GM12878 (cell line): ENCODE results near the gene NFYB. TPM values are rescaled to one million over a fixed set of nuclear protein-coding genes. Genes with fewer than 3 reads are reported as not detected.

Experiments used
- ATAC-seq: fragments of 200-7000 bp; cut with Tn5 transposase; 3 replicates; pipeline ENCODE4 v1.9.1; 2020; ENCODE audit warnings: mild to moderate bottlenecking, moderate library complexity
- BruUV-seq: library from RNA; stranded (reverse); fragments of 400-500 nt; replicated peaks from 2 replicates; lab custom pipeline; 2021; lab: Mats Ljungman, UMichigan
- CTCF ChIA-PET: fragments of 300-600 bp; sonication (Branson Sonifier 250); formaldehyde crosslinking; extraction: SDS; loops from one replicate; lab custom pipeline; 2021; ENCODE audit warnings: inconsistent platforms; lab: Yijun Ruan, JAX
- POLR2A ChIA-PET: fragments of 350-600 bp; formaldehyde crosslinking; extraction: SDS; loops from one replicate; lab custom pipeline; 2021; ENCODE audit warnings: inconsistent platforms; lab: Charles Lee
- RAD21 ChIA-PET: fragments of 300-600 bp; sonication (Branson Sonifier 250); formaldehyde crosslinking; loops from one replicate; lab custom pipeline; 2023; ENCODE audit warnings: antibody characterized with exemption; ENCODE audit not compliant: unreplicated experiment; lab: Charles Lee
- SMC1A ChIA-PET: fragments of 300-600 bp; sonication (Branson Sonifier 250); formaldehyde crosslinking; loops from one replicate; lab custom pipeline; 2023; ENCODE audit not compliant: unreplicated experiment, uncharacterized antibody; lab: Charles Lee
- DNase-seq: peaks from one replicate; pipeline ENCODE4 v3.0.0-alpha.2; 2011; ENCODE audit warnings: low read depth, low spot score
- FAIRE-seq: peaks from 3 replicates; lab custom pipeline; 2011; peaks lifted over from hg19 to GRCh38; lab: Jason Lieb, UNC
- H2AFZ ChIP-seq: 2 replicates; pipeline ENCODE4 v1.6.0; 2011; ENCODE audit warnings: low read depth, low read length, control low read depth; ENCODE audit not compliant: control insufficient read depth
- H3K27ac ChIP-seq: 2 replicates; pipeline ENCODE4 v1.5.1; 2011; ENCODE audit warnings: control low read depth; ENCODE audit not compliant: control insufficient read depth, insufficient read depth
- H3K27me3 ChIP-seq, 2 experiments: replicated peaks in 1 of 2; 2 replicates each; pipeline versions ENCODE4 v1.6.0 to v1.6.1; 2011; ENCODE audit warnings: low read length in 1 of 2; ENCODE audit not compliant: control insufficient read depth in 2 of 2, insufficient read depth in 2 of 2
- H3K36me3 ChIP-seq, 2 experiments: 2 replicates each; pipeline ENCODE4 v1.5.1; 2011; ENCODE audit warnings: low read length in 1 of 2; ENCODE audit not compliant: control insufficient read depth in 2 of 2, insufficient read depth in 2 of 2
- H3K4me1 ChIP-seq: 2 replicates; pipeline ENCODE4 v1.6.1; 2011; ENCODE audit warnings: mild to moderate bottlenecking, low read length, moderate library complexity, mixed read lengths; ENCODE audit not compliant: control insufficient read depth, insufficient read depth
- H3K4me2 ChIP-seq: 2 replicates; pipeline ENCODE4 v1.6.0; 2011; ENCODE audit warnings: control low read depth; ENCODE audit not compliant: control insufficient read depth, insufficient read depth
- H3K4me3 ChIP-seq: fragments of 200-600 bp; sonication (generic); 2 replicates; pipeline ENCODE4 v1.5.1; 2016
- H3K79me2 ChIP-seq: 2 replicates; pipeline ENCODE4 v1.6.0; 2011; ENCODE audit warnings: low read length; ENCODE audit not compliant: control insufficient read depth, insufficient read depth
- H3K9ac ChIP-seq: 2 replicates; pipeline ENCODE4 v1.8.0; 2011; ENCODE audit warnings: low read length, control low read depth, mixed read lengths; ENCODE audit not compliant: control insufficient read depth, insufficient read depth
- H3K9me3 ChIP-seq: replicated peaks from 3 replicates; pipeline ENCODE4 v1.5.1; 2011; ENCODE audit warnings: mild to moderate bottlenecking, low read length; ENCODE audit not compliant: control insufficient read depth, insufficient read depth
- H4K20me1 ChIP-seq: 2 replicates; pipeline ENCODE4 v1.6.0; 2011; ENCODE audit not compliant: control insufficient read depth, insufficient read depth
- BHLHE40 ChIP-seq, 2 experiments: fragments of 450-650 bp in 1 of 2; IDR thresholded peaks; 2 replicates each; pipeline ENCODE4 v1.6.1; 2011 to 2017; ENCODE audit warnings: low read depth in 2 of 2, borderline replicate concordance in 1 of 2, improper control_type of control experiment in 1 of 2, low read length in 1 of 2, mild to moderate bottlenecking in 1 of 2
- CBFB ChIP-seq: IDR thresholded peaks from 2 replicates; pipeline ENCODE4 v1.6.1; 2016; ENCODE audit warnings: antibody characterized with exemption, low read depth
- CBX3 ChIP-seq: fragments of 200-600 bp; sonication (generic); IDR thresholded peaks from 2 replicates; pipeline ENCODE4 v1.6.1; 2016; ENCODE audit warnings: low read depth, borderline replicate concordance
- CEBPB ChIP-seq, 2 experiments: fragments of 150-350 bp in 1 of 2; IDR thresholded peaks; 2 replicates each; pipeline ENCODE4 v1.6.1; 2012 to 2014; ENCODE audit warnings: low read depth in 2 of 2, low read length in 2 of 2, borderline replicate concordance in 1 of 2, inconsistent platforms in 1 of 2
- KLF5 ChIP-seq: fragments of 450-650 bp; IDR thresholded peaks from 2 replicates; pipeline ENCODE4 v1.6.1; 2014; ENCODE audit warnings: mild to moderate bottlenecking; ENCODE audit not compliant: partially characterized antibody
- MXI1 ChIP-seq: fragments of 150-350 bp; IDR thresholded peaks from 2 replicates; pipeline ENCODE4 v1.6.1; 2011; ENCODE audit warnings: low read depth, mild to moderate bottlenecking, inconsistent platforms, low read length, improper control_type of control experiment
- POU2F2 ChIP-seq: IDR thresholded peaks from 3 replicates; pipeline ENCODE4 v1.6.1; 2011; ENCODE audit warnings: low read depth, mild to moderate bottlenecking, low read length, borderline replicate concordance
- RUNX3 ChIP-seq: IDR thresholded peaks from 2 replicates; pipeline ENCODE4 v1.6.1; 2012; ENCODE audit warnings: low read length, inconsistent platforms
- TARDBP ChIP-seq: IDR thresholded peaks from 2 replicates; pipeline ENCODE4 v1.6.1; 2016; ENCODE audit warnings: borderline replicate concordance
- WRNIP1 ChIP-seq: IDR thresholded peaks from 2 replicates; pipeline ENCODE4 v1.6.1; 2011; ENCODE audit warnings: low read depth, low read length, improper control_type of control experiment, borderline replicate concordance
- ZBTB4 ChIP-seq: fragments of 450-650 bp; formaldehyde crosslinking; IDR thresholded peaks from 2 replicates; pipeline ENCODE4 v1.4.0; 2022; ENCODE audit warnings: mild to moderate bottlenecking, moderate library complexity
- in situ Hi-C: fragments of 300-500 bp; cut with MboI; formaldehyde crosslinking; loops from 9 replicates; pipeline ENCODE4 v1.14.3; 2018; ENCODE audit warnings: mixed read lengths
- intact Hi-C: fragments of 100-400 bp; cut with micrococcal nuclease; formaldehyde crosslinking; loops from one replicate; pipeline ENCODE4 v1.14.2; 2022; ENCODE audit not compliant: unreplicated experiment
- polyA plus RNA-seq, 11 experiments: library from polyadenylated mRNA; depleted of rRNA in 4 of 11; unstranded in 6 of 11; stranded (reverse) in 5 of 11; fragments of >200 nt; fragmentation: Nextera tagmentation in 4 of 11; fragmentation: Illumina TruSeq in 1 of 11; extraction: Ambion mirVana in 4 of 11; extraction: Trizol in 1 of 11; gene quantifications; 1 replicate in 1 of 11; 2 replicates in 10 of 11; pipeline versions ENCODE4 v1.2.1 to v1.2.3, GENCODE V29; 2011 to 2016; ENCODE audit warnings: inconsistent platforms in 2 of 11, missing spikeins in 2 of 11, low read depth in 1 of 11
- total RNA-seq, 4 experiments: library from RNA; depleted of rRNA in 3 of 4; stranded (reverse); fragments of >200 nt in 3 of 4; fragmentation: Illumina TruSeq in 1 of 4; extraction: Trizol in 1 of 4; gene quantifications; 2 replicates each; pipeline versions ENCODE4 v1.2.1 to v1.2.3, GENCODE V29; 2013 to 2021

The NFYB gene
- total and polyA plus RNA-seq, 10 of the 15 experiments (the other 5 are each of a cell fraction or from before 2014, with no cell fraction given): 13.8 to 42.3 (median 28.2) TPM

- no peak overlapping the region for H3K27ac ChIP-seq
- H3K4me2 ChIP-seq: no peak overlapping the region
- in situ Hi-C loops: no loop called here
- no peak for TF ChIP-seq ZBTB4
- no peak for TF ChIP-seq WRNIP1
- TF ChIP-seq POU2F2: no peak
- H3K36me3 ChIP-seq: peaks cover 2 to 6% of the 10 kb centered on the region in 2 experiments
- no peak for DNase-seq
- RAD21 ChIA-PET: interaction anchor here (1.3 kb wide), 1 partner anchor 12 kb away, joined by 6 read pairs; no protein-coding TSS in a partner anchor
- H3K9me3 ChIP-seq: no peaks in the 10 kb centered on the region
- SMC1A ChIA-PET: interaction anchor here (0.6 to 4.0 kb wide), 5 partner anchors 8 to 238 kb away, joined by 3 to 15 read pairs (median 3); no protein-coding TSS in a partner anchor
- no peaks in the 10 kb centered on the region for H3K4me1 ChIP-seq
- H3K79me2 ChIP-seq: no peaks in the 10 kb centered on the region
- POLR2A ChIA-PET: interaction anchor here (1.0 kb wide), 2 partner anchors 12 to 75 kb away, joined by 3 to 4 read pairs; no protein-coding TSS in a partner anchor
- H3K4me3 ChIP-seq: no peak overlapping the region
- no peaks in the 10 kb centered on the region for H3K27me3 ChIP-seq
- no peak overlapping the region for H2AFZ ChIP-seq
- no peaks in the 10 kb centered on the region for H4K20me1 ChIP-seq
- CTCF ChIA-PET: interaction anchor here (0.6 to 2.7 kb wide), 7 partner anchors 9 to 261 kb away, joined by 3 to 14 read pairs (median 3); no protein-coding TSS in a partner anchor
- ATAC-seq: no peak
- no peak for FAIRE-seq
- intact Hi-C loops: no loop called here
- BruUV-seq: no TSS peak
- no peak overlapping the region for H3K9ac ChIP-seq
Measured at GRCh38 chr12:104121001-104121400, 17.0 kb downstream of the NFYB start.

- CTCF ChIA-PET: no interaction called here
- no peak for TF ChIP-seq RUNX3
- TF ChIP-seq CEBPB (IDR thresholded peaks at IDR 0.05; ENCODE audit: borderline replicate concordance in 1 of 2, low read depth in 2 of 2, low read length in 2 of 2): no peak
- TF ChIP-seq TARDBP: no peak
- no peak for TF ChIP-seq MXI1
- no peak for TF ChIP-seq KLF5
- no peak for TF ChIP-seq CBX3
- TF ChIP-seq CBFB: no peak
- no peak for TF ChIP-seq BHLHE40 (IDR thresholded peaks at IDR 0.05; ENCODE audit: borderline replicate concordance in 1 of 2, low read depth in 2 of 2, low read length in 1 of 2)
- TF ChIP-seq, all 136 proteins: peak for 0
- DNase-seq (no peak), FAIRE-seq (no peak), ATAC-seq (no peak)
- H3K9ac ChIP-seq: no peak overlapping the region
- no peaks in the 10 kb centered on the region for H3K4me1 ChIP-seq
- H3K79me2 ChIP-seq: no peaks in the 10 kb centered on the region
- H3K9me3 ChIP-seq: no peaks in the 10 kb centered on the region
- in situ Hi-C loops (no loop called here), intact Hi-C loops (no loop called here)
- H3K4me2 ChIP-seq: no peak overlapping the region
- ChIA-PET SMC1A (interaction anchor here (1.0 to 1.4 kb wide), 2 partner anchors 10 to 14 kb away, joined by 4 to 5 read pairs; no protein-coding TSS in a partner anchor), POLR2A (no interaction called here), RAD21 (no interaction called here)
- H3K27ac ChIP-seq: no peak overlapping the region
- no peak overlapping the region for H2AFZ ChIP-seq
- H3K27me3 ChIP-seq: no peaks in the 10 kb centered on the region
- no peaks in the 10 kb centered on the region for H4K20me1 ChIP-seq
- no TSS peak for BruUV-seq
- H3K4me3 ChIP-seq: no peak overlapping the region
- H3K36me3 ChIP-seq: peaks cover 0 to 8% of the 10 kb centered on the region in 2 experiments; a peak in 2 of 4 replicates
Measured at GRCh38 chr12:104115587-104115975, 22.4 kb downstream of the NFYB start.
